ENCODE data around the gene P2RY2.

- no peak for TF ChIP-seq POLR2A (IDR thresholded peaks at IDR 0.05; ENCODE audit: low read length)
- no peak for TF ChIP-seq GATA1 (IDR thresholded peaks at IDR 0.05; ENCODE audit: low read depth, low read length)
Measured at GRCh38 chr11:73206801-73207200, 11.3 kb upstream of the P2RY2 start.

Measured in erythroblast (primary cell).